GM23338 (cell line): ENCODE data around the gene TSHZ3.

Experiments
- CTCF ChIP-seq, 2 experiments: fragments of 200-600 bp in 1 of 2; sonication (generic) in 1 of 2; conservative IDR thresholded peaks; 2 replicates each; pipeline versions ENCODE4 v1.5.1 to v1.6.1; 2016 to 2017; ENCODE audit warnings: antibody characterized with exemption in 2 of 2, low read depth in 2 of 2, mild to moderate bottlenecking in 2 of 2, moderate library complexity in 1 of 2
- ETS1 ChIP-seq: IDR thresholded peaks from 2 replicates; pipeline ENCODE4 v1.6.1; 2016; ENCODE audit warnings: antibody characterized with exemption
- EZH2 ChIP-seq: fragments of 200-600 bp; sonication (generic); IDR thresholded peaks from one replicate; pipeline ENCODE4 v1.8.0; 2017; ENCODE audit warnings: antibody characterized with exemption, mild to moderate bottlenecking, low read depth; ENCODE audit not compliant: unreplicated experiment
- EZH2phosphoT487 ChIP-seq: fragments of 200-600 bp; sonication (generic); IDR thresholded peaks from one replicate; pipeline ENCODE4 v1.8.1; 2018; ENCODE audit warnings: antibody characterized with exemption; ENCODE audit not compliant: unreplicated experiment

GRCh38 chr19:31232180-31232579, 117.1 kb downstream of the TSHZ3 start:
- TF ChIP-seq CTCF (conservative IDR thresholded peaks at IDR 0.05; ENCODE audit: low read depth in 2 of 2) (peak; percentile 35 to 47), EZH2 (no peak), ETS1 (no peak), EZH2phosphoT487 (no peak)
